ENCODE measurements around the gene HEG1.

GRCh38 chr3:125059488-125060245 is 3.9 kb upstream of the HEG1 start:
- TF ChIP-seq, protein P1, sequence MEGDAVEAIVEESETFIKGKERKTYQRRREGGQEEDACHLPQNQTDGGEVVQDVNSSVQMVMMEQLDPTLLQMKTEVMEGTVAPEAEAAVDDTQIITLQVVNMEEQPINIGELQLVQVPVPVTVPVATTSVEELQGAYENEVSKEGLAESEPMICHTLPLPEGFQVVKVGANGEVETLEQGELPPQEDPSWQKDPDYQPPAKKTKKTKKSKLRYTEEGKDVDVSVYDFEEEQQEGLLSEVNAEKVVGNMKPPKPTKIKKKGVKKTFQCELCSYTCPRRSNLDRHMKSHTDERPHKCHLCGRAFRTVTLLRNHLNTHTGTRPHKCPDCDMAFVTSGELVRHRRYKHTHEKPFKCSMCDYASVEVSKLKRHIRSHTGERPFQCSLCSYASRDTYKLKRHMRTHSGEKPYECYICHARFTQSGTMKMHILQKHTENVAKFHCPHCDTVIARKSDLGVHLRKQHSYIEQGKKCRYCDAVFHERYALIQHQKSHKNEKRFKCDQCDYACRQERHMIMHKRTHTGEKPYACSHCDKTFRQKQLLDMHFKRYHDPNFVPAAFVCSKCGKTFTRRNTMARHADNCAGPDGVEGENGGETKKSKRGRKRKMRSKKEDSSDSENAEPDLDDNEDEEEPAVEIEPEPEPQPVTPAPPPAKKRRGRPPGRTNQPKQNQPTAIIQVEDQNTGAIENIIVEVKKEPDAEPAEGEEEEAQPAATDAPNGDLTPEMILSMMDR (conservative IDR thresholded peaks at IDR 0.05; ENCODE audit: low read depth, low read length) = no peak
- no peak for TF ChIP-seq POLR2A (IDR thresholded peaks at IDR 0.05; ENCODE audit: low read depth, low read length)
- TF ChIP-seq MAZ (IDR thresholded peaks at IDR 0.05; ENCODE audit: borderline replicate concordance, low read depth, low read length) = no peak
- no peak for TF ChIP-seq USF2 (IDR thresholded peaks at IDR 0.05; ENCODE audit: low read depth, low read length)
- TF ChIP-seq MXI1 (IDR thresholded peaks at IDR 0.05; ENCODE audit: borderline replicate concordance, low read depth, low read length) = no peak
- no peak for TF ChIP-seq RFX5 (IDR thresholded peaks at IDR 0.05; ENCODE audit: low read depth, low read length)
- TF ChIP-seq CEBPB (IDR thresholded peaks at IDR 0.05; ENCODE audit: low read depth, low read length) = no peak
- TF ChIP-seq SMC3 (IDR thresholded peaks at IDR 0.05; ENCODE audit: low read depth, low read length) = no peak
- TF ChIP-seq MAFK (IDR thresholded peaks at IDR 0.05; ENCODE audit: low read depth, low read length) = no peak
- no peak for TF ChIP-seq RCOR1 (IDR thresholded peaks at IDR 0.05; ENCODE audit: insufficient replicate concordance, low read length)
- no peak for TF ChIP-seq RAD21 (IDR thresholded peaks at IDR 0.05; ENCODE audit: low read length)
